Activated T-cell treated with anti-CD3 and anti-CD28 coated beads, Interleukin-2, amount 50 U/mL, for 24 hours (primary cell): Measurements from ENCODE around the gene RALGPS1.

ENCODE experiments used
- DNase-seq: peaks from one replicate; pipeline ENCODE4 v3.0.0-alpha.2; 2020
- H3K27ac Mint-ChIP-seq: 2 replicates; pipeline ENCODE4 v1.8.0; 2020; ENCODE audit warnings: mild to moderate bottlenecking, mixed read lengths
- H3K27me3 Mint-ChIP-seq: 2 replicates; pipeline ENCODE4 v1.8.0; 2020; ENCODE audit warnings: mixed read lengths
- H3K36me3 Mint-ChIP-seq: 2 replicates; pipeline ENCODE4 v1.8.0; 2020; ENCODE audit warnings: low read depth, mixed read lengths
- H3K4me1 Mint-ChIP-seq: 2 replicates; pipeline ENCODE4 v1.8.0; 2020; ENCODE audit warnings: low read depth, mixed read lengths
- H3K4me3 Mint-ChIP-seq: 2 replicates; pipeline ENCODE4 v1.8.0; 2020; ENCODE audit warnings: mild to moderate bottlenecking, moderate library complexity, mixed read lengths
- H3K9me3 Mint-ChIP-seq: 2 replicates; pipeline ENCODE4 v1.8.0; 2020; ENCODE audit warnings: mixed read lengths

RALGPS1 gene

DNA sequence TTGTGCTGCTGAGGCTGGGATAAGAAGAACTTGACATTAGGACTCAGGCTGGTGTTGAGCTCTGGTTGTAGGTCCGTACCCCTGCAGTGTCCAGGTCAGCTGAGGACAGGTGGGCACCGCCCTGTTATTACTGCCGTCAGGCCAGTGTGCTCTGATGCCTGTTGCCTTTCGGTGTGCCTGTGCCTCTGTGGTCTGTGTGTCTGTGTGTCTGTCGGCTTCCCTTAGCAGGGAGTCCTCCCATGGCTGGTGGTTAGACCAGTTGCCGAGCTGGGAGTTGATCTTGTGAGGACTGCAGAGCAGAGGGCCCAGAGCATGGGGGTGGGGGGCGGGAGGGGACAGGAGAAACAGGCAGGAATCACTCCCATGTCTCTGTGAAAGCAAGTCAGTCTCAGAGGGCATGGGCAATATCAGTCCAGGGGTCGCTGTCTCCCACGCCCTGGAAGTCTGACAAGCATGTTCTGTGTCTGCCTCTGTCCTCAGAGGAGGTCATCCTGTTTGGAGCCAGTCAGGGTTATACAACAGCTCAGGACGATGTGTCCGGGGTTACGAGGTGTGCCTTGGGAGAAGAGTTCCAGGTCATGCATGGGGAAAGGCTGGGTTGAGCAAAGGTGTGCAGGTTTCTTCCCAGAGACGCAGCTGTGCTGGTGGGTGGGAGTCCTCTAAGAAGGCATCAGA is 282.7 kb downstream of the RALGPS1 start:
- Mint-ChIP-seq H3K27me3 (no peaks in the 10 kb centered on the region), H3K36me3 (no peaks in the 10 kb centered on the region), H3K9me3 (no peaks in the 10 kb centered on the region), H3K4me3 (no peak overlapping the region), H3K27ac (no peak overlapping the region), H3K4me1 (peaks cover 6% of the 10 kb centered on the region)
- DNase-seq, result no peak

DNA sequence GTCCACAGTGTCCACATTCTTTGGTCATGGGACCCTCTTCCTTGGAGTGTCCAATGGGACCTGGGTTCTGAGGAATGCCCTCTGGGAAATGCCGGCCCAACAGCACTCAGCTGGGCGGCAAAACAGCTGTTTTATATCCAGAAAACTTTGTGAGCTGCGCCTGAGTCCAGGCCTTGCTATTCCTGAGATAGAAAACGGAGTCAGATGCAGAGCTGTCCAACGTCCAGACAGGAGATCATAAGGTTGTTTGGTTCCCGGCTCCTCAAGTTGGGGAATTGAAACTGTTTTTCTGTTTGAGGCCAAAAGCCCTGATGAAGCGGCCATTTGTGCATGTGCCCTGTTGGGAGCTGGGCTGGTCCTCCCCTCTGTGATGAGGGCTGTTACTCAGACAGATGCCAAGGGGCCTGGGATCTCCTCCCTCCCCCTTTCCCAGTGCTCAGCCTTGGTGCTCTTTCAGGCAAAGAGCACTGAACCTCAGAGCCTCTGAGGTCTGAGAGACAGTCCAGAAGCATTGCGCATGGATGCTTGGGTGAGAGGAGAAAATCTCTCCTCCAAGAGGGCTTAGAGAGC is 283.4 kb downstream of the RALGPS1 start:
- DNase-seq, result no peak
- Mint-ChIP-seq H3K27ac (no peak overlapping the region), H3K4me1 (peaks cover 6% of the 10 kb centered on the region), H3K4me3 (no peak overlapping the region), H3K9me3 (no peaks in the 10 kb centered on the region), H3K27me3 (no peaks in the 10 kb centered on the region), H3K36me3 (no peaks in the 10 kb centered on the region)

DNA sequence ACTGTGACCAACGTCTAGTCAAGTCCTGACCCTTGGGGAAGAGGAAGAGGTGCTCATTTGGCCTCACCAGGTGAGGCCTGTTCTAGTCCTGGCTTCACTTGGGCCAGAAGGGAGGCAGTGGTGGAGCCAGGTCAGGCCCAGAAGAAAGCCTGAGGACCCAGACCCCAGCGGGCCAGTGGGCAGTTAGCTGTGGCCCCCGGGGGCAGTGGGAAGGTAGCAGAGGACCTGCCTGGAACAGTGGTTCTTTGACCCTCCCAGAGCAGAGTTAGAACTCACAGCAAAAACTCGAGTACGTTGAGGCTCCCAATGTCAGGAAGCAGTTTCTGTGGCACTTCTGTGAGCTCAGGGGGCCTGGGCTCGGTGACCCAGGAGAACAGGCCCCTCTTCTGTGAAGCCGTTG is 284.0 kb downstream of the RALGPS1 start:
- Mint-ChIP-seq H3K27ac (no peak overlapping the region), H3K9me3 (no peaks in the 10 kb centered on the region), H3K36me3 (no peaks in the 10 kb centered on the region), H3K4me1 (peaks cover 6% of the 10 kb centered on the region), H3K27me3 (no peaks in the 10 kb centered on the region), H3K4me3 (no peak overlapping the region)
- DNase-seq, result peak; percentile 34

DNA sequence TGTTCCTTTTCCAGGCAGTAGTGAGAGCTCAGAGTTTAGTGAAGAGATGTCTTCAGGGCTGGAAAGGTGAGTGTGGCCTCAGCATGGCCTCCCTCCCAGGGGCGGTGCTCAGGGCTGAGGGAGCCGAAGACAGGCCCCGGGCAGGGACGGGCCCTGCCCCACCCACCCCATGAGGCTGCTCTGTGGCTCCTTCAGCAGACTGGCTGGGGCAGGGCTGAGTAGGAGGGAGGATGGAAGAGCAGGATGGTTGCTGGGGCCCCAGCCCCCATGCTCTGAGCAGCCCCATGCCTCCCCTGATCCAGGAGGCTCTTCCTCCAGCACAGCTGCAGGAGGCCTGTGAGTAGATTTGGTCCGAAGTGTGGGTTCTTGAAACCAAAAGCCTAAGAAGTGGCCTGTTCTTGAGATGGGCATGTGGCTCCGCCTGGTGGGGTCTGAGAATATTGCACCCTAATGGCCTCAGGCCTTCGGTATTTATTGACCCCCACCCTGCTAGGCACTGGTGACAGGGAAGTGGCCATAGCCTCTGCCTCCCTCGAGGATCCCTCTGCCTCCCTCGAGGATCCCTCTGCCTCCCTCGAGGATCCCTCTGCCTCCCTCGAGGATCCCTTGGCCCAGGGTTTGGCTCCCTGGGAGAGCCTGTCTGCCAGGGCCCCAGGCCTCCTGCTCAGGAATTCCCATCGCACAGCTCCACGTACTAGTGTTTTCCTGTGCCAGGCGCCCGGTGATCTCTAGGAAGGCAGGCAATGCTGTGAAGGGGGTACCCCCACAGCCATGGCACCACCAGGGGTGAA is 284.6 kb downstream of the RALGPS1 start:
- Mint-ChIP-seq H3K9me3 (no peaks in the 10 kb centered on the region), H3K27ac (no peak overlapping the region), H3K4me3 (no peak overlapping the region), H3K36me3 (no peaks in the 10 kb centered on the region), H3K4me1 (peaks cover 9% of the 10 kb centered on the region), H3K27me3 (no peaks in the 10 kb centered on the region)
- DNase-seq, result peak; percentile 87

DNA sequence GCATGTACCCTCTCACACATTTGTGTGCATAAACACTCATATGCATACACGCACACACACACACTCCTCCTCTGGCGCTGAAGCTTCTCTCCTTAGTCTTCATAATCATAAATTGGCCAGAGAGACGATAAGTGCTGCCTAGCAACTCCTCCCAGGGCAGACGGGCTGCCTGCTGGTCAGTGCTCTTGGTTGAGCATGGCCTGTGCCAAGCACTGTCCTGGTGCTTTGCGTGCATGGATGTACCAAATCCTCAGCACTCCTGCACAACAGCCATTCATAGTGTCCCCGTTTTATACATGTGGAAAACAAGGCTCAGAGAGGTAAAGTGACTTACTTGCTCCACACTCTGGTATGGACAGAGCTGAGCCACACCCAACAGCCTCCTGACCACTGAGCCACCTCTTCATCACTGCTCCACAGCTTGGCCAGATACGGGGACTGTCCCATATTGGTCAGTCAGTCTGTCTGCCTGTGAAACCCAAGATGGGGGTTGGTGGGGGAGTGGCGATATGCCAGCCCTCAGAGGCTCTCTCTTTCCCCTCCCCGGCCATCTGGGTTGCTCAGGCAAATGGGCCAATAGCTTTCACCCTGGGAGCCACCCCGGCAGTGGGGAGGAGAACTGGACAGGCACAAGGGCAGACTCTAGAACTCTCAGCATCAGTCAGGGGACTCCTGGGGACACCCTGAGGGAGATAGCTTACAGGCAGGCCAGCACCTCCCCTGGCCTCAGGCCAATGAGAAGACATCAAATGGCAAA is 285.7 kb downstream of the RALGPS1 start:
- Mint-ChIP-seq H3K4me3 (no peak overlapping the region), H3K4me1 (peaks cover 9% of the 10 kb centered on the region), H3K27ac (no peak overlapping the region), H3K36me3 (no peaks in the 10 kb centered on the region), H3K9me3 (no peaks in the 10 kb centered on the region), H3K27me3 (no peaks in the 10 kb centered on the region)
- DNase-seq, result no peak

DNA sequence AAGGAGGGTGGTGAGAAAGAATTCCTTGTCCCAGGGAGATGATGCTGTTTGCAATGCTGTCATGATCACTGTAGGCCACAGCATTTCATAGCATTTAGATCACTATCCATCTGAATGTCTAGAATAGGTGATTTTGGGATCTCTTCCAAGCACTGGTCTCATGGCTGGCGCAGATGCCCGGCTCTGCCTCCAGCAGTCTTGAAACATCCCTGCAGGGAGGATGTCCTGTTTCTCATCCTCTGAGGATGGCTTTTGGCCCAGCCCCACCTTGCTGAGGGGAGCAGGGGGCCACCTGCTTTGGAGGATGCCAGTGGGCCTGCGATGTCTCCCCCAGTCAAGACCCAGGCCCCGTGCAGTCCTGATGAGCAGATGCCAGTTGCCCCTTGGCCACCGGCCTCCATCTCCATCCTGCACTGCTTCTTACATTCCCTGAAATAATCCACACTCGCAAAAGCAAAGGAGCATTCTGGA is 286.5 kb downstream of the RALGPS1 start:
- no peaks in the 10 kb centered on the region for H3K9me3 Mint-ChIP-seq
- H3K27me3 Mint-ChIP-seq, result no peaks in the 10 kb centered on the region
- no peak for DNase-seq
- H3K4me3 Mint-ChIP-seq, result no peak overlapping the region
- H3K4me1 Mint-ChIP-seq, result peaks cover 9% of the 10 kb centered on the region
- no peak overlapping the region for H3K27ac Mint-ChIP-seq
- H3K36me3 Mint-ChIP-seq, result no peaks in the 10 kb centered on the region

DNA sequence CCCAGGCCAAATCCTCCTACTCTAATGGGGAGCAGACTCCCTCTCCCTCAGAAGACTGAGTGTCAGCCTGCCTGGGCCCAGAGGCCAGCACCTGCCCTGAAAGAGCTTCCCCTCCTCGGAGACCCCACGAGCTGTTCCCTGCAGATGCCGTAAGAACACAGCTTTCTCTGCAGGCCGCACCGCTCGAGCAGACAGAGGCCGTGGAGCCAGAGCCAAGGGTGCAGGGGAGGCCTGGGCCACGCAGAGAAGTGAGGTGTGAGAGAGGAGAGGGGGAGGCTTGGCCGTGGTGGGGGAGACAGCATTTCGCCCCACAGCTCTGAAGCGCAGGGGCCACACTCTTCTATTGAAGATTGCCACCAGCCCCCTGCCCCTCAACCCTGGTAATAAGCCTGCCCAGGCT is 287.1 kb downstream of the RALGPS1 start:
- H3K4me3 Mint-ChIP-seq, result no peak overlapping the region
- no peaks in the 10 kb centered on the region for H3K36me3 Mint-ChIP-seq
- H3K9me3 Mint-ChIP-seq, result no peaks in the 10 kb centered on the region
- H3K27me3 Mint-ChIP-seq, result no peaks in the 10 kb centered on the region
- peaks cover 9% of the 10 kb centered on the region for H3K4me1 Mint-ChIP-seq
- DNase-seq, result no peak
- H3K27ac Mint-ChIP-seq, result no peak overlapping the region

DNA sequence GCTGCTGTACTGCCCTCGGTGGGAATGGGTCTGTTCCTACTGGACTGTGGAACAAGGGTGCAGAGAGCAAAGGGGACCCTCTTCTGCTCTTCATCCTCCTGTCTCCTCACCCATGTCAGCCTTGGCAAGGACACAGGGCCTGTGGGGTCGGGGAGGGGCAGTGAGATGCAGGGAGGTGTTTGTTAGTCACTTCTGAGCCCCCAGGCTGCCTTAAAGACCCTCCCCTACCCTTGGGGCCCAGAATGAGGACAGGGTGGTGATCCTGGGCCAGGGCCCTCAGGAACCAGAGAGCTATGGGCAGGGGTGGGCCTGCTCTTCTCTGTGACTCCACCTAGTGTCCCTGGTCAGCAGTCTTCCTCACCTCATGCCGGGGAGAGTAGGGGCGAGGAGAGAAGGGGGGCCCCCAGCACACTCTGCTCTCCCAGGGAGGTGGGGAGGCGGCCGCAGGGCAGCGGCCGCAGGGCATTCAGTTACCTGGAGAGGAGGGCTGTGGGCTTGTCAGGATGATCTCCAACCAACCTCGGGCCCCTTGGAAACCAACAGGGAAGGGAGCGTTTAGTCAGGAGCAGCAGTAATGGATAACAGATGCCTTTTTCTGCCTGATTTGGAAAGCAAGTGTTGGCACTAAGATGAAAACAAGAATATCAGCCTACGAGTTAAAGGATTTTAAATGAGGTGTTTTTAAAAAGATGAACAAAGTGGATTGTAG is 288.0 kb downstream of the RALGPS1 start:
- H3K36me3 Mint-ChIP-seq, result no peaks in the 10 kb centered on the region
- H3K4me3 Mint-ChIP-seq, result no peak overlapping the region
- peaks cover 9% of the 10 kb centered on the region for H3K4me1 Mint-ChIP-seq
- H3K9me3 Mint-ChIP-seq, result no peaks in the 10 kb centered on the region
- H3K27me3 Mint-ChIP-seq, result no peaks in the 10 kb centered on the region
- no peak for DNase-seq
- H3K27ac Mint-ChIP-seq, result no peak overlapping the region

DNA sequence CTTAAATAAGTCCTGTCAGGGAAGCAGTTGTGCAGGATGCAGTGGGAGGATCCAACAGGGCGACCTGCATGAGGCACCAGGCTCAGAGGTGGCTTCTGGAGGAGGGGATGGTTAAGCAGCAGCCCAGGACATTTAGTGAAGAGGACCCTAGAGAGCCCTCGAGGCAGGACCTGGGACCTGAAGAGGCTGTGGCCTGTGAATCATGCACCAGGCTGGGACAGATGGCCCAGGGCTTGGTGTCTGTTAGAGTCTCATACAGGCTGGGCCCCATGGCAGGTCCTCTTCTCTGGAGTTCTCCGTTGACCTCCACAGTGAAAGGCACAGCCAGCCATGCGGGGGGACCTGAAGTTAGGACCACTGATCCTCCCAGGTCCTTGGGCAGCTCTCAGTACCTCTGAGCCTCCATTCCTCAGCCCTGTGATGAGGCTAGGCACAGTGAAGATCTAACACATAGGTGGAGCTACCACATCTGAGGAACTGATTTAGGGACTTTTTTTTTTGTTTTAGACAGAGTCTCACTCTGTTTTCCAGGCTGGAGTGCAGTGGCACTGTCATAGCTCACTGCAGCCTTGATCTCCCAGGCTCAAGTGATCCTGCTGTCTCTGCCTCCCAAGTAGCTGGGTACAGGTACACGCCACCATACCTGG is 289.2 kb downstream of the RALGPS1 start:
- H3K27ac Mint-ChIP-seq, result no peak overlapping the region

DNA sequence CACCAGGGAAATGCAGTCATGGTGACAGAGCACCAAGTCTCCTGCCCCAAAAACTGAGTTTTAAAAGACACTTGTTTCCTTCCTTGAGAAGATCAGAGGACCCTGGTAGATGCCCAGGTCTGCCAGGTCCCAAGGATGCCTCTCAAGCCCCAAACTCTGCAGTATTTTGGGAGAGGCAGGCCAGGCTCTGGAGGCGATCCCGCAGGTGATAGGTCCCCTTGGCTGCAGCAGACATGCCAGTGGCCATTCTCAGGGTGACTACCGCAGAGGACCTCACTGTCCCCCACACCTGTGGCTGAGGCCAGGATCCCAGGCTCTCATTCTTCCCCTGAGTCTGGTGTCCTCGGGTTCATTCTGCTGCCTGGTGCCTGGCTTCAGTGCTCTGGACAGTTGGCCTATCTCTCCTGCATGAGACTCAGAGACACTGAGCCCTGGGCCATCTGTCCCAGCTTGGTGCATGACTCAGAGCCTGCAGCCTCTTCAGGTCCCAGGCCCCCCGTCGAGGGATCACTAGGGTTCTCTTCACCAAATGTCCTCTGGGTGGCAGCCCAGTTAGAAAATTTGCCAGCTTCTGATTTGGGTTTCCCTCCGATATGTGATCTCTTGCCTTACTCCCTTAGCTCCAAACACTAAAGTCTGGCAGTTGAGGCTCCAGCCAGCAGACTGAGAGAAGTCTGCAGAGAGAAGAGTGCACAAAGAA is 290.3 kb downstream of the RALGPS1 start:
- DNase-seq, result no peak
- Mint-ChIP-seq H3K27ac (no peak overlapping the region), H3K9me3 (no peaks in the 10 kb centered on the region), H3K36me3 (no peaks in the 10 kb centered on the region), H3K4me3 (no peak overlapping the region), H3K27me3 (no peaks in the 10 kb centered on the region), H3K4me1 (peaks cover 2% of the 10 kb centered on the region)

More for the DNA sequence above, 289.2 kb downstream of the RALGPS1 start:
- no peaks in the 10 kb centered on the region for H3K36me3 Mint-ChIP-seq
- DNase-seq, result no peak
- no peaks in the 10 kb centered on the region for H3K27me3 Mint-ChIP-seq
- no peak overlapping the region for H3K4me3 Mint-ChIP-seq
- H3K4me1 Mint-ChIP-seq, result peaks cover 5% of the 10 kb centered on the region
- no peaks in the 10 kb centered on the region for H3K9me3 Mint-ChIP-seq

DNA sequence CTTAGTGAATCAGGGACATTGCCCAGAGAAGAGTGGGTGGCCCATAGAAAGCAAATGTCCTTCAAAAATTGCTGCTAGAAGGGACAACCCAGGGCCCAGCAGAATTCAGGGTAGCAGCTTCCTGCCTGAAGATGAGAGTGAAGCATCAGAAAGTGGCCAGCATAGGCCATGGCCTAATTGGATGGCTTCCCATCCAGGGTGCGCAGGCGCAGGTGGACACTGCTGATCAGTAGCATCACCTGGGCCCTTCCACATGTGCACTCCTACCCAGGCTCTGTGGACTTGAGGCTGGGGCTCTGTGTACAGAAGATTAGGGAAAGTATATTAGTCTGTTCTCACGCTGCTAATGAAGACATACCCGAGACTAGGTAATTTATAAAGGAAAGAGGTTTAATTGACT is 291.4 kb downstream of the RALGPS1 start:
- H3K27ac Mint-ChIP-seq, result no peak overlapping the region
- no peak overlapping the region for H3K4me3 Mint-ChIP-seq
- no peaks in the 10 kb centered on the region for H3K36me3 Mint-ChIP-seq
- H3K9me3 Mint-ChIP-seq, result no peaks in the 10 kb centered on the region
- no peaks in the 10 kb centered on the region for H3K27me3 Mint-ChIP-seq
- H3K4me1 Mint-ChIP-seq, result peaks cover 2% of the 10 kb centered on the region
- no peak for DNase-seq

DNA sequence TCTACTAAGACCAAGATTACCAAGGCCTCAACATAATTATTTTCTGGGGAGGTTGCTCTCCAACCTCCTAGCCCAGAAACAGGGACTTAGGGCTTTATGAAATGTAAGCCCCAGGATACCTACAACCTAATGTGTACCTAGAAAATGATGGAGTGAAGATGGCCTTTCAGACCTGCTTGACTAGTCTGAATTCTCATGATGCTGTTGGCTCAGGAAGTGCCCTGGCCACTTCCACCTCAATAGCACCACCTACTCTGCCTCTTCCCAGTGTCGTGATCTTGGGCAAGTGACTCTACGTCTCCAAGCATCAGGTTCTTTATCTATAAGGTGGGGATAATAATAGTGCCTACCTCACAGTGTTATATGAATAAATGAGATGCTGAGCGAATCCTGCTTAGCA is 292.1 kb downstream of the RALGPS1 start:
- peaks cover 2% of the 10 kb centered on the region for H3K4me1 Mint-ChIP-seq
- DNase-seq, result no peak
- no peaks in the 10 kb centered on the region for H3K36me3 Mint-ChIP-seq
- no peak overlapping the region for H3K4me3 Mint-ChIP-seq
- H3K27ac Mint-ChIP-seq, result no peak overlapping the region
- no peaks in the 10 kb centered on the region for H3K9me3 Mint-ChIP-seq
- no peaks in the 10 kb centered on the region for H3K27me3 Mint-ChIP-seq

DNA sequence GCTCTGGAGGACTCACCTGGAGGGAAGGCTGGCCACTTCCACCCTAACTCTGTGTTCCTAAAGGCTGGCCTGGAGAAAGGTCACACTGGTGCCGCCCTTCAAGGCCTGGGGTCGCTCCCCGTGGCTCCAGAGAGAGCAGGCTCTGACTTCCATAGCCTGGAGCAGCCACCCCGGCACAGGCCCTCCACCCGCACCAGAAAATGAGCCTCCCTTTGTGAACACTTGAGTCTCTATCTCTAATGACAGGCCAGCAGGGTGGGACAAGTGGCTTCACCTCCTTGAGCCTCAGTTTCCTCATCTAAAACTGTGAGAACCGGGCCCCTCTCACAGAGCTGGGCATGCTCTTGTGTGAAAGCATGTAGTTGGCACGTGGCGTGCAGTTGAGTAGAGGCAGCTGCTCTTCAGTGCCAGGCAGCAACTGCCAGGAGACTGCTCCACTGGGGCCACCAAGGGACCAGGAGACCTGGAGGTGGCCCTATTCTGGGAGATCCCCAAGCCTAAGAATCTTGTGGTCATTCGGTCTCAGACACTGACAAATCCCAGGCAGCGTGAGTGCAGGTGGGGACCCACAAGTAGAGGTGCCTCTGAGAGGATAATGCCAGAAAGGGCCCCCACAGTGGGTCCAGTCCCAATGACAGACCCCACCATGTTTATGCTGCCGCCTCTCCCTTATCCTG is 293.3 kb downstream of the RALGPS1 start:
- H3K9me3 Mint-ChIP-seq, result no peaks in the 10 kb centered on the region
- H3K27me3 Mint-ChIP-seq, result no peaks in the 10 kb centered on the region
- H3K27ac Mint-ChIP-seq, result no peak overlapping the region
- no peak overlapping the region for H3K4me3 Mint-ChIP-seq
- H3K4me1 Mint-ChIP-seq, result peaks cover 2% of the 10 kb centered on the region
- DNase-seq, result no peak
- H3K36me3 Mint-ChIP-seq, result no peaks in the 10 kb centered on the region
